Kasumi-1 (cell line): ENCODE measurements around the gene SLCO2A1.
A peak's percentile ranks its signal among the peaks of the same experiment; 100 is the strongest.

Source experiments
- DNase-seq, 2 experiments: peaks; one replicate each; lab custom pipeline; 2025; lab: John Stamatoyannopoulos, UW

The SLCO2A1 gene

GRCh38 chr3:133933097-133934024 is 96.4 kb downstream of the SLCO2A1 start:
- no peak for DNase-seq

- no peak for DNase-seq
Observed at GRCh38 chr3:133932009-133932408, 97.7 kb downstream of the SLCO2A1 start.

GRCh38 chr3:133931084-133931483 is 98.6 kb downstream of the SLCO2A1 start:
- DNase-seq = no peak

GRCh38 chr3:133930341-133930933 is 99.3 kb downstream of the SLCO2A1 start:
- peak; percentile 92 to 94 for DNase-seq

GRCh38 chr3:133928903-133929607 is 100.7 kb downstream of the SLCO2A1 start:
- DNase-seq = no peak

- no peak for DNase-seq
Observed at GRCh38 chr3:133928136-133928893, 101.4 kb downstream of the SLCO2A1 start.

GRCh38 chr3:133927540-133928066 is 102.1 kb downstream of the SLCO2A1 start:
- peak; percentile 14 to 30 for DNase-seq

- DNase-seq = peak; percentile 22 to 43
Observed at GRCh38 chr3:133926736-133927539, 102.8 kb downstream of the SLCO2A1 start.

- DNase-seq = no peak
Observed at GRCh38 chr3:133925960-133926735, 103.6 kb downstream of the SLCO2A1 start.

- DNase-seq = no peak
Observed at GRCh38 chr3:133924041-133924440, 105.7 kb downstream of the SLCO2A1 start.

GRCh38 chr3:133921592-133921991 is 108.1 kb downstream of the SLCO2A1 start:
- DNase-seq = no peak

GRCh38 chr3:133917144-133917543 is 112.6 kb downstream of the SLCO2A1 start:
- no peak for DNase-seq

- no peak for DNase-seq
Observed at GRCh38 chr3:133915685-133916658, 113.8 kb downstream of the SLCO2A1 start.

- no peak for DNase-seq
Observed at GRCh38 chr3:133914839-133915600, 114.7 kb downstream of the SLCO2A1 start.

GRCh38 chr3:133910422-133910821 is 119.3 kb downstream of the SLCO2A1 start:
- peak in 1 of 2 experiments; percentile 8 for DNase-seq

GRCh38 chr3:133905376-133905775 is 124.3 kb downstream of the SLCO2A1 start:
- DNase-seq = no peak

- no peak for DNase-seq
Observed at GRCh38 chr3:133901847-133902246, 127.9 kb downstream of the SLCO2A1 start.

- peak in 1 of 2 experiments; percentile 14 for DNase-seq
Observed at GRCh38 chr3:133901083-133901482, 128.6 kb downstream of the SLCO2A1 start.
